ENCODE data around the gene LRPAP1. TPM values are rescaled to one million over a fixed set of nuclear protein-coding genes. Genes with fewer than 3 reads are reported as not detected.

LRPAP1 gene
- total RNA-seq, 1 donor from 2014 or later, result 152 TPM

- H3K4me3 Mint-ChIP-seq, result no peak overlapping the region
- DNase-seq (ENCODE audit: extremely low spot score, unreplicated experiment), result no peak
- no peaks in the 10 kb centered on the region for H3K9me3 Mint-ChIP-seq
- H3K36me3 Mint-ChIP-seq, result no peaks in the 10 kb centered on the region
- peaks cover 4% of the 10 kb centered on the region for H3K4me1 Mint-ChIP-seq (ENCODE audit: unreplicated experiment)
- TF ChIP-seq CTCF (conservative IDR thresholded peaks at IDR 0.05), result no peak
- H3K27me3 Mint-ChIP-seq, result no peaks in the 10 kb centered on the region
- no peak overlapping the region for H3K27ac Mint-ChIP-seq
These were observed 33.2 kb downstream of the LRPAP1 start for GRCh38 chr4:3498901-3499510.

GRCh38 chr4:3498407-3498806 is 33.8 kb downstream of the LRPAP1 start:
- H3K36me3 Mint-ChIP-seq, result no peaks in the 10 kb centered on the region
- no peak for DNase-seq (ENCODE audit: extremely low spot score, unreplicated experiment)
- peaks cover 2% of the 10 kb centered on the region for H3K4me1 Mint-ChIP-seq (ENCODE audit: unreplicated experiment)
- H3K27ac Mint-ChIP-seq, result no peak overlapping the region
- H3K27me3 Mint-ChIP-seq, result no peaks in the 10 kb centered on the region
- no peak for TF ChIP-seq CTCF (conservative IDR thresholded peaks at IDR 0.05)
- H3K9me3 Mint-ChIP-seq, result no peaks in the 10 kb centered on the region
- H3K4me3 Mint-ChIP-seq, result no peak overlapping the region

DNA sequence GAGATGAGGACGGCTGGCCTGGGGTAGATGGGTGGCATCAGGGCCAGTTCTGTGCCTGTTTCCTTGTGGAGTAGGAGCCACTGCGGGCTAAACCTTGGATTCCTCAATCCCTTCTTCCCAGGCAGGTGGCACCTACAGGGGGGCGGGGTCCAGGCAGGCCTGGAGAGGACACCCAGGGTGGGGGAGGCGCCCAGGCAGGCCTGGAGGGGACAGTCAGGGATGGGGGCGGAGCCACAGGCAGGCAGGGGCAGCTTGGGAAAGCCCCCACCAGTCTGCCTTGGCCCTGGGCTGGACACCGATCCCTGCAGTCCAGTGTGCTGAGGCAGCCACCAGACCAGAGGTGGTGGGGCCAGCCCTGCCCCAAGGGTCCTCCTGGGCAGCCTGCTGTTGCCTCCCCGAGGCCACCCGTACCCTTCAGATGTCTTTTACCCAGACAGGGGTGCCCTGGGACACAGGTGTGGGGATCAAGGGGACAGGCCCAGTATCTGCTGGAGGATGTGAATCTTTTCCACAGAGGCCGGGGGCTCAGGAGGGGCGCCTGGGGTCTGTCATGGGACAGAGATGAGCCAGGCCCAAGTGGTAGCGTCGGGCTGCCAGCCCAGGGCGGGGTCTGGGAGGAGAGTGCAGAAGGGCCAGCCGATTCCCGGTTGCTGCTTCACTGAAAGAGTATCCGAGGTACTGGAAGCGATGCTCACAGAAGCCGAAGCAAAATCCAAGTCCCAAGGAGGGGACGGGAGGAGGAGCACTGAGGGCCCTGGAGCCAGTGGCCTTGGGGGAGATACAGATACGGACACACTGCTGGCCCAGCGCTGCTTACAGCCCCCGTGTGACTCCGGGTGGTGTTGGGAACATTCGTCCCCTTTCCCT is 34.5 kb downstream of the LRPAP1 start:
- H3K27ac Mint-ChIP-seq, result no peak overlapping the region
- no peak overlapping the region for H3K4me3 Mint-ChIP-seq
- no peaks in the 10 kb centered on the region for H3K9me3 Mint-ChIP-seq
- no peaks in the 10 kb centered on the region for H3K4me1 Mint-ChIP-seq (ENCODE audit: unreplicated experiment)
- no peak for TF ChIP-seq CTCF (conservative IDR thresholded peaks at IDR 0.05)
- no peaks in the 10 kb centered on the region for H3K27me3 Mint-ChIP-seq
- no peaks in the 10 kb centered on the region for H3K36me3 Mint-ChIP-seq
- no peak for DNase-seq (ENCODE audit: extremely low spot score, unreplicated experiment)

- Mint-ChIP-seq H3K27me3 (peaks cover 3% of the 10 kb centered on the region), H3K9me3 (no peaks in the 10 kb centered on the region), H3K4me1 (ENCODE audit: unreplicated experiment) (no peaks in the 10 kb centered on the region), H3K36me3 (no peaks in the 10 kb centered on the region), H3K4me3 (no peak overlapping the region), H3K27ac (no peak overlapping the region)
- no peak for DNase-seq (ENCODE audit: extremely low spot score, unreplicated experiment)
- TF ChIP-seq CTCF (conservative IDR thresholded peaks at IDR 0.05), result no peak
These were observed 35.1 kb downstream of the LRPAP1 start for GRCh38 chr4:3497095-3497494.

GRCh38 chr4:3496021-3496420 is 36.2 kb downstream of the LRPAP1 start:
- Mint-ChIP-seq H3K4me3 (no peak overlapping the region), H3K27me3 (peaks cover 12% of the 10 kb centered on the region), H3K9me3 (no peaks in the 10 kb centered on the region), H3K4me1 (ENCODE audit: unreplicated experiment) (no peaks in the 10 kb centered on the region), H3K36me3 (no peaks in the 10 kb centered on the region), H3K27ac (no peak overlapping the region)
- TF ChIP-seq CTCF (conservative IDR thresholded peaks at IDR 0.05), result no peak
- no peak for DNase-seq (ENCODE audit: extremely low spot score, unreplicated experiment)
